Ectodermal cell (in vitro differentiated cells): ENCODE results near the gene SLC36A3.

Experiments used
- H3K27ac ChIP-seq: 2 replicates; pipeline ENCODE4 v1.7.0; 2013; ENCODE audit warnings: mild to moderate bottlenecking, low read depth, low read length; ENCODE audit not compliant: insufficient read depth, poor library complexity, severe bottlenecking
- H3K27me3 ChIP-seq: 2 replicates; pipeline ENCODE4 v1.7.0; 2013; ENCODE audit warnings: mild to moderate bottlenecking, low read length; ENCODE audit not compliant: insufficient read depth, control insufficient read depth, poor library complexity, severe bottlenecking
- H3K36me3 ChIP-seq: one replicate; pipeline ENCODE4 v1.7.0; 2013; ENCODE audit warnings: low read length; ENCODE audit not compliant: control insufficient read depth, insufficient read depth
- H3K4me1 ChIP-seq: one replicate; pipeline ENCODE4 v1.7.0; 2013; ENCODE audit warnings: low read length; ENCODE audit not compliant: control insufficient read depth, insufficient read depth
- H3K4me3 ChIP-seq: 2 replicates; pipeline ENCODE4 v1.7.0; 2013; ENCODE audit warnings: low read depth, low read length, control low read depth; ENCODE audit not compliant: insufficient read depth
- H3K9me3 ChIP-seq: 2 replicates; pipeline ENCODE4 v1.7.0; 2013; ENCODE audit warnings: mild to moderate bottlenecking, low read length, moderate library complexity; ENCODE audit not compliant: control insufficient read depth
- WGBS, 2 experiments: methylation state at CpG; one replicate each; pipeline ENCODE4 v1.1.7; 2013; ENCODE audit warnings: missing lambda C conversion rate in 2 of 2; 5-methylcytosine and 5-hydroxymethylcytosine counted together

Gene SLC36A3

DNA sequence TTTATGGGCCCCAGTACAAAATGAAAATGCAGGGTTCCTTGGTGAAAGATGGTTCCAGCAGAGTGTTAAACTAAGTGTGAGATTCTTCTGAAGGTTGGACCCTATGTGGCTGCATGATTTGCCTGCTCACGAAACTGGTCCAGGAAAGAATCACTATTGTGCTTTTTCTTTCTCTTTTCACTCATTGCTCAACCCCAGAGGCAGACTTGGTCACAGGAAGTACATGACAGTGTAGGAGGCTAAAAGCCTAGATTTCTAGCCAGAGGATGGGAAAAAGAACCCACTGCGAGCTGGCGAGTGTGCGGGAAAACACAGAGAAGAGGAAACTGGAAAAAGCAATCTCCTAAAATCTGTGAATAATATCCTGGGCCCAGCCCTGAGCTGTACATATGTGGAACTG is 25.2 kb upstream of the SLC36A3 start:
- H3K27ac ChIP-seq: no peak overlapping the region
- H3K4me3 ChIP-seq: no peak overlapping the region
- H3K4me1 ChIP-seq: no peaks in the 10 kb centered on the region
- 93 to 99% methylated on average over 4 of the region's 4 CpGs for WGBS, 2 experiments
- no peaks in the 10 kb centered on the region for H3K9me3 ChIP-seq
- no peaks in the 10 kb centered on the region for H3K27me3 ChIP-seq
- H3K36me3 ChIP-seq: no peaks in the 10 kb centered on the region

DNA sequence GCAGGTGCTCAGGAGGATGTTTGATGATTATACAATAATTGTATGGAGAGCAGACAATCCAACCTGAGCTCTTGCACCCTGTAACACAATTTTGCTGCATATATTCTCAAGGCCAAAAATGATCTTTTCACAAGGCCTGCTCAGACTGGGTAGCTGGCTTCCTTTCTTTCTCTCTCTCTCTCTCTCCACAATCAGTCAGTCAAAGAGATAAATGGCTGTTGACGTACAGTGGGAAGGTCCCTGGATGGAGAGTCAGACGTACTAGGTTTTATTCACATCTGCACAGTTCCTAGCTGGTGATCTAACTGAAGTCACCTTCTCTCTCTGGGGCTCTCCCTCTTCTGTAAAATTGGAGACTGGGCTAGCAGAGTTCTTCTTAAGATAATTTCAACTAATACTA is 24.0 kb upstream of the SLC36A3 start:
- Histone ChIP-seq H3K27ac (no peak overlapping the region), H3K4me3 (no peak overlapping the region), H3K9me3 (no peaks in the 10 kb centered on the region), H3K4me1 (no peaks in the 10 kb centered on the region), H3K27me3 (no peaks in the 10 kb centered on the region), H3K36me3 (no peaks in the 10 kb centered on the region)
- WGBS, 2 experiments: 93 to 100% methylated on average over 2 of the region's 2 CpGs

DNA sequence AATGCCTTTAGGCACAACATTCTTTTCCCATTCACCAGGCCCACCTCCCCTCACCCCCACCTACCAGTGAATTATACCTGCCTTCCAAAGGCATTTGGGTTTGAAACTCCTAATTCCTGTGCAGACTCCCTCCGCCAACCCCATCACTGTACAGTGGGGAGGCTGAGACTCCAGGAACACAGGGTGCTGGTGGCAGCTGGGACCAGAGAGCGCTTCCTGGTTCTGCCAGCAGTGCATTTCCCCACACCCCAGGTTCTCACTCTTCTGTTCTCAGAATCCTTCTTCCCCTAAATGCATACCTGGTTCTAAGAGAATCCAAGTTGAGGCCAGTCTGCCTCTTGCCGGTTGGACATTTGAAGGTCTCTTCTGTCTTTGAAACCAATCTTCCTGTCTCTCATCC is 22.7 kb upstream of the SLC36A3 start:
- no peak overlapping the region for H3K27ac ChIP-seq
- H3K4me3 ChIP-seq: no peak overlapping the region
- no peaks in the 10 kb centered on the region for H3K4me1 ChIP-seq
- no peaks in the 10 kb centered on the region for H3K36me3 ChIP-seq
- no peaks in the 10 kb centered on the region for H3K9me3 ChIP-seq
- 90 to 93% methylated on average over 3 of the region's 3 CpGs for WGBS, 2 experiments
- H3K27me3 ChIP-seq: no peaks in the 10 kb centered on the region

DNA sequence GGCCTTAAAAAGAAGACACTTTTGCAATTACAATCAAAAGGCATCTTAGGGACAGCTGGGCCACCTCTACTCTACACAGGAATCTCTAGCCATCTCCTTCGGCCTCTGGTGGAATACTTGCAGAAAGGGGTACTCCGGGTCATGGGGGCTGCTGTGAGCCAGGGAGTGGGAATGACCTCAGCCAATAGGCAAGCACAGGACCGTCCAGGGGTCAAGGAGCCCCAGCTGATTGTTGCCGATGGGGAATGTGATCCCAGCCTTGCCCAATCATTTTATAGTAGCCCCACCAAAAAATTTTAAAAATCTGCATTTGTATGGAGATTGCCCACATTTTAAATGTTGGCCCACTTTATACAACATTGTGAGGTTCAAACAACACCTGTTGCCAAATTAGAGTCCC is 16.9 kb upstream of the SLC36A3 start:
- no peaks in the 10 kb centered on the region for H3K36me3 ChIP-seq
- H3K9me3 ChIP-seq: no peaks in the 10 kb centered on the region

DNA sequence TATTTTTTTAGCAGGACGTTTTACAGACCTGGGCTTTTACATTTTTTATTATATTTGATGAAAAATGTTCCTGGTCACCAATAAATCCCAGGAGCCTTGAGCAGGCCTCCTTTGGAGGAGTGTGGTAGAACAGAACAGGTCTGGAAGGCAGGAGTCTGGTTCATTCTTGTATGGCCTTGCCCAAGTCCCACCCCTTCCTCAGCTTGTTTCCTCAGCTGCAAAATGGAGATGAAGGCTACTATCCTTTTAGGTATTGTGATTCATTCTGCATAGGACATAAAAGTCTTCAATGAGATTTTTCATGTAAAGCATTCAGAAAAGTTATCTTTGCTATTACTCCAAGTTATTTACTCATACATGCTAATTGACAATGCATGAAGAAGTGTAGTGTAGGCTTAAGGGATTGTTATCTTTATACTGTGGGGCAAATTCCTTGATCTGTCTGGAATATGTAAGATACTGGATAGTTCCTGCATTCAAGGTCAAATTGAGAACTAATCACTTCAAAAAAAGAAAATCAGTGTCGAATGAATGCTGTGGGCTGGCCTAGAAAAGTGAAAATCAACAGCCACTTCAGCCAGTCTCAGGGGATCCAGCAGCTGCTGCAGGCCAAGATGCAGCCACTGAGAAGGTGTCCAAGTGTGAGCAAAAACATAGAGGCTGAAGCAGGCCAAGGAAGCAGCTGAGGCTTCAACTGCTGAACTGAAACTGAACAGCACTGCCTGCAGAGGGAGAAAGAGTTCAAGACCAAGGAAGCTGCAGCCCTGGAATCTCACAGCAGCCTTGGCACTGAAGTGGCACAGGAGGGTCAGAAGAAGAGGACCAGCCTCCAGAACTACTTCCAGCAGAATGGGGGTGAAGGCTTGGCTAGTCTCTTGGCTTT is 15.5 kb upstream of the SLC36A3 start:
- Histone ChIP-seq H3K4me3 (no peak overlapping the region), H3K27ac (no peak overlapping the region), H3K4me1 (no peaks in the 10 kb centered on the region), H3K9me3 (no peaks in the 10 kb centered on the region), H3K27me3 (no peaks in the 10 kb centered on the region), H3K36me3 (no peaks in the 10 kb centered on the region)
- 83 to 87% methylated on average over 2 of the region's 2 CpGs for WGBS, 2 experiments

More for the DNA sequence above, 16.9 kb upstream of the SLC36A3 start:
- 85% methylated on average over 4 of the region's 4 CpGs for WGBS, 2 experiments
- Histone ChIP-seq H3K4me3 (no peak overlapping the region), H3K4me1 (no peaks in the 10 kb centered on the region), H3K27me3 (no peaks in the 10 kb centered on the region), H3K27ac (no peak overlapping the region)

DNA sequence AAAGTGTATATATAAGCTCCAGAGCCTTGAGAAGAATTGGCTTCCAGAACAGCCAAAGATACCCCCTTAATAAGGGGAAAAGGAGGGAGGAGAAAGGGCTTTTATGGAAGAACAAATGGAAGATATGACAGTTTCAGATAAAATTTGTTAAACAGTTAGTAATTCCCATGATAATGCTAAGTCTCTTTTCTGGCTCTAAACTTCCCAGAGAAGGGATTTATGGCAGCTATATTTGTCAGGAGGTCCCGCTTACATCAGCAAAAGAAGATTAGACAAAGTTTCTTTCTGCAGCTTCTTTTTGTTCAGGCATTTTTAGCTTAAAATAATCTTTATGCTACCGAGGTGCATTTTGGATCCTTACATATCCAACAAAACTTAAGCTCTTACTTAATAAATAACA is 14.3 kb upstream of the SLC36A3 start:
- Histone ChIP-seq H3K4me3 (no peak overlapping the region), H3K4me1 (no peaks in the 10 kb centered on the region), H3K27me3 (no peaks in the 10 kb centered on the region), H3K27ac (no peak overlapping the region), H3K36me3 (no peaks in the 10 kb centered on the region), H3K9me3 (no peaks in the 10 kb centered on the region)
- WGBS, 2 experiments: 92 to 95% methylated on average over 2 of the region's 2 CpGs

DNA sequence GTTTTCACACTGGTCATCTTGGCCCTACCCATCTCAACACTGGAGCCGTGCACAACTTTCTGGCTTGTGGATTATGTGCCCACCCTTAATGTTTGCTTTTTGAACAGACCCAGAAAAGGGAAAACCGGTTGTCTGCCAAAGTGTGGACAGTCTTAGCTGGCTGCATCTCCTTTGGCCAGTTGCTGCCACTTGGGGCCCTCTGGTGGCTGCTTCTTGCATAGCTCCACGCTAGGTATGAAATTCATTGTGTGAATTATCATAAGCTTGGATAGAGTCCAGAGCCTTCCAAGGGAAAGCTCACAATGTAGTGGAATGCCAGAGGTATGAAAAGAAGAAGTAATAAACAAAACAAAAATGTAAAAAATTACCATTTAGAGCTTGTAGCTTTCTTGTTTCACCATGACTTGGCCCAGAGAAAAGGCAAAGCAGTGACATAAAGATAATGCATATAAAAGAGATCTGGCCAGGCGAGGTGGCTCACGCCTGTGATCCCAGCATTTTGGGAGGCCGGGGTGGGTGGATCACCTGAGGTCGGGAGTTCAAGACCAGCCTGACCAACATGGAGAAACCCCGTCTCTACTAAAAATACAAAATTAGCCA is 12.5 kb upstream of the SLC36A3 start:
- no peaks in the 10 kb centered on the region for H3K9me3 ChIP-seq
- no peak overlapping the region for H3K27ac ChIP-seq
- 63 to 68% methylated on average over 8 of the region's 8 CpGs for WGBS, 2 experiments

DNA sequence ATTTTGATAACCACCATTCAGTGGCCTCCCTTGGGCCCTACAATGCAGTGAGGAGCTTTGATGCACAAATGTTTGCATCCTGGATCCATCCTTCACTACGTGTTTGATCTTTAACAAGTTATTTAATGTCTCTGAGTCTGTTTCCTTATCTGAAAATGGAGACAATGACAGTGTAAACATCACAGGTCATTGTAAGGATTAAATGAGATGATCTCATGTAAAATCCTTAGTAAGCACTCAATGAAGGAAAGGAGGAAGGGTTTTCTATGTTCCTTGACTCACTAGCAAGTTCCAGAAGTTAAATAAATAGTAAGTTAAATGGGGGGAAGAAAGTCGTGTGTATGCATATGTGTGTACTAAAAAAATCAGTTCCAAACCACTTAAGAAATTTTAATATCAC is 9.8 kb upstream of the SLC36A3 start:
- 55 to 68% methylated on average over 1 of the region's 2 CpGs for WGBS, 2 experiments

More for the DNA sequence above, 12.5 kb upstream of the SLC36A3 start:
- no peak overlapping the region for H3K4me3 ChIP-seq
- no peaks in the 10 kb centered on the region for H3K36me3 ChIP-seq
- no peaks in the 10 kb centered on the region for H3K27me3 ChIP-seq
- H3K4me1 ChIP-seq: no peaks in the 10 kb centered on the region

DNA sequence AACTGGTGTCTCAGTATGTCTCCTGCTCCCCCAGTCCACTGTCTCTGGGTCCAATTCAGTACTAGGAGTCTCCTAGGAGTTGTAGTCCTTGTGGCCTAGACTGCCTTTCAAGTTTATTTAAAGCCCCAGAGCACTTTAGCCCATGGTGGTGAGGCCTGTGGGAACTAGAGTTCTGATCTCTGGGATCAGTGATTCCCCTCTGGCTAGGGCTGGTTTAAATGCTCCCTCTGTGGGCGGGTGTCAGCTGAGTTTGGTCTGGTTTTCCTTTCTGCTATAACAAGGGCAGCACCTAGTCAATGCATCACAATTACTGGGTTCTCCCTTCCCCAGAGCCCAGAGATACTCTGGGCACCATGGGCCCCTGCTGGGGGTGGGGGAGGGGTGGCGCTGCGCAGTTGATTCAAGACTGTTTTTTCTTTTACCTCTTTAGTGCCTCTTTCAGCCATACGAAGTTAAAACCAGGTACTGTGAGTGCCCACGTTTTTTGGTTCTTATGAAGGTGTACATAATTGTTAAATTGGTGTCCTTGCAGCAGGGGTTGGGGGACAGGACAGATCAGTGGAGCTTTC is 9.3 kb upstream of the SLC36A3 start:
- no peaks in the 10 kb centered on the region for H3K36me3 ChIP-seq
- WGBS, 2 experiments: 90 to 91% methylated on average over 3 to 4 of the region's 5 CpGs
- H3K27me3 ChIP-seq: no peaks in the 10 kb centered on the region
- H3K27ac ChIP-seq: no peak overlapping the region
- H3K4me1 ChIP-seq: no peaks in the 10 kb centered on the region
- no peak overlapping the region for H3K4me3 ChIP-seq
- no peaks in the 10 kb centered on the region for H3K9me3 ChIP-seq

More for the DNA sequence above, 9.8 kb upstream of the SLC36A3 start:
- Histone ChIP-seq H3K4me1 (no peaks in the 10 kb centered on the region), H3K36me3 (no peaks in the 10 kb centered on the region), H3K9me3 (no peaks in the 10 kb centered on the region), H3K27ac (no peak overlapping the region), H3K27me3 (no peaks in the 10 kb centered on the region), H3K4me3 (no peak overlapping the region)

DNA sequence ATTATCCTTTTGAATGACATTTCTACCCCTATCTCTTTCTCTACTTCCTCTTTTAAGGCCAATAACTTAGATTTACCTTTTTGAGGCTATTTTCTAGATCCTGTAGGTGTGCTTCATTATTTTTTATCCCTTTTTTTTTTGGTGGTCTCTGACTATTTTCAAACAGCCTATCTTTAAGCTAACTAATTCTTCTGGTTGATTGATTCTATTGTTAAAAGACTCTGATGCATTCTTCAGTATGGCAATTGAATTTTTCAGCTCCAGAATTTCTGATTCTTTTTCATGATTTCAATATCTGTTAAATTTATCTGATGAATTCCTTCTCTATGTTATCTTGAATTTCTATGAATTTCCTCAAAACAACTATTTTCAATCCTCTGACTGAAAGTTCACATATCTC is 7.4 kb upstream of the SLC36A3 start:
- no peaks in the 10 kb centered on the region for H3K4me1 ChIP-seq
- no peaks in the 10 kb centered on the region for H3K36me3 ChIP-seq
- no peak overlapping the region for H3K4me3 ChIP-seq
- no peaks in the 10 kb centered on the region for H3K27me3 ChIP-seq
- H3K9me3 ChIP-seq: no peaks in the 10 kb centered on the region
- no peak overlapping the region for H3K27ac ChIP-seq
